GM12865 (cell line): ENCODE results near the gene ZNF345.

ENCODE experiments used
- DNase-seq: peaks from one replicate; pipeline ENCODE4 v3.0.0; 2010; ENCODE audit warnings: low read depth
- H3K4me3 ChIP-seq: 2 replicates; pipeline ENCODE4 v1.5.1; 2011; ENCODE audit warnings: mild to moderate bottlenecking, low read depth, low read length, control low read depth
- TF ChIP-seq, protein P1 (sequence below): IDR thresholded peaks from 2 replicates; pipeline ENCODE4 v1.5.1; 2011; ENCODE audit warnings: low read length, control low read depth, low read depth, inconsistent platforms; ENCODE audit not compliant: insufficient read depth; ENCODE audit errors: missing control alignments

ZNF345 gene

DNA sequence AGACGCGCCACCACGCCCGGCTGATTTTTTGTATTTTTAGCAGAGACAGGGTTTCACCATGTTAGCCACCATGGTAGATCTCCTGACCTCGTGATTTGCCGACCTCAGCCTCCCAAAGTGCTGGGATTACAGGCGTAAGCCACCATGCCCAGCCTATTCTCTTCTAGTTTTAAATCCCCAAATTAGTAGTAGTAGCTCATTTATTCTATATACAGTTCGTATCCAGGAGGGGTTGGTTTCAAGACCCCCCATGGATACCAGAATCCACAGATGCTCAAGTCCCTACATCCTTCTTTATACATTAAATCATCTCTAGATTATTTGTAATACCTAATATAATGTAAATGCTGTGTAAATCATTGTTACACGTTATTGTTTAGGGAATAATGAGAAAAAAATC lies 67.4 kb downstream of the ZNF345 start:
- H3K4me3 ChIP-seq = no peak overlapping the region

More for the DNA sequence above, 67.4 kb downstream of the ZNF345 start:
- TF ChIP-seq, protein P1, sequence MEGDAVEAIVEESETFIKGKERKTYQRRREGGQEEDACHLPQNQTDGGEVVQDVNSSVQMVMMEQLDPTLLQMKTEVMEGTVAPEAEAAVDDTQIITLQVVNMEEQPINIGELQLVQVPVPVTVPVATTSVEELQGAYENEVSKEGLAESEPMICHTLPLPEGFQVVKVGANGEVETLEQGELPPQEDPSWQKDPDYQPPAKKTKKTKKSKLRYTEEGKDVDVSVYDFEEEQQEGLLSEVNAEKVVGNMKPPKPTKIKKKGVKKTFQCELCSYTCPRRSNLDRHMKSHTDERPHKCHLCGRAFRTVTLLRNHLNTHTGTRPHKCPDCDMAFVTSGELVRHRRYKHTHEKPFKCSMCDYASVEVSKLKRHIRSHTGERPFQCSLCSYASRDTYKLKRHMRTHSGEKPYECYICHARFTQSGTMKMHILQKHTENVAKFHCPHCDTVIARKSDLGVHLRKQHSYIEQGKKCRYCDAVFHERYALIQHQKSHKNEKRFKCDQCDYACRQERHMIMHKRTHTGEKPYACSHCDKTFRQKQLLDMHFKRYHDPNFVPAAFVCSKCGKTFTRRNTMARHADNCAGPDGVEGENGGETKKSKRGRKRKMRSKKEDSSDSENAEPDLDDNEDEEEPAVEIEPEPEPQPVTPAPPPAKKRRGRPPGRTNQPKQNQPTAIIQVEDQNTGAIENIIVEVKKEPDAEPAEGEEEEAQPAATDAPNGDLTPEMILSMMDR = no peak
- DNase-seq = no peak
